ENCODE measurements around the gene KLK12.

GRCh38 chr19:51019544-51019925 lies 15.3 kb downstream of the KLK12 start, which contains the start of gene KLK10:
- TF ChIP-seq, protein P1, sequence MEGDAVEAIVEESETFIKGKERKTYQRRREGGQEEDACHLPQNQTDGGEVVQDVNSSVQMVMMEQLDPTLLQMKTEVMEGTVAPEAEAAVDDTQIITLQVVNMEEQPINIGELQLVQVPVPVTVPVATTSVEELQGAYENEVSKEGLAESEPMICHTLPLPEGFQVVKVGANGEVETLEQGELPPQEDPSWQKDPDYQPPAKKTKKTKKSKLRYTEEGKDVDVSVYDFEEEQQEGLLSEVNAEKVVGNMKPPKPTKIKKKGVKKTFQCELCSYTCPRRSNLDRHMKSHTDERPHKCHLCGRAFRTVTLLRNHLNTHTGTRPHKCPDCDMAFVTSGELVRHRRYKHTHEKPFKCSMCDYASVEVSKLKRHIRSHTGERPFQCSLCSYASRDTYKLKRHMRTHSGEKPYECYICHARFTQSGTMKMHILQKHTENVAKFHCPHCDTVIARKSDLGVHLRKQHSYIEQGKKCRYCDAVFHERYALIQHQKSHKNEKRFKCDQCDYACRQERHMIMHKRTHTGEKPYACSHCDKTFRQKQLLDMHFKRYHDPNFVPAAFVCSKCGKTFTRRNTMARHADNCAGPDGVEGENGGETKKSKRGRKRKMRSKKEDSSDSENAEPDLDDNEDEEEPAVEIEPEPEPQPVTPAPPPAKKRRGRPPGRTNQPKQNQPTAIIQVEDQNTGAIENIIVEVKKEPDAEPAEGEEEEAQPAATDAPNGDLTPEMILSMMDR (IDR thresholded peaks at IDR 0.05) = no peak
- no peak for TF ChIP-seq POLR2A (IDR thresholded peaks at IDR 0.05)
